BLaER1 (cell line): ENCODE measurements around the gene CDKL5.

ENCODE experiments used
- H3K27ac ChIP-seq: shearing (Covaris generic); formaldehyde crosslinking; 2 replicates; pipeline ENCODE4 v1.8.1; 2022
- H3K27me3 ChIP-seq: shearing (Covaris generic); formaldehyde crosslinking; 2 replicates; pipeline ENCODE4 v1.8.1; 2022
- H3K36me3 ChIP-seq: shearing (Covaris generic); formaldehyde crosslinking; 2 replicates; pipeline ENCODE4 v1.8.1; 2022
- H3K4me1 ChIP-seq: shearing (Covaris generic); formaldehyde crosslinking; 2 replicates; pipeline ENCODE4 v1.8.1; 2022
- H3K4me2 ChIP-seq: shearing (Covaris generic); formaldehyde crosslinking; 2 replicates; pipeline ENCODE4 v1.8.1; 2022
- H3K4me3 ChIP-seq: shearing (Covaris generic); formaldehyde crosslinking; 2 replicates; pipeline ENCODE4 v1.8.1; 2022
- H3K9ac ChIP-seq: shearing (Covaris generic); formaldehyde crosslinking; 2 replicates; pipeline ENCODE4 v1.8.1; 2022
- H3K9me3 ChIP-seq: shearing (Covaris generic); formaldehyde crosslinking; 2 replicates; pipeline ENCODE4 v1.8.1; 2022
- H4K20me1 ChIP-seq: shearing (Covaris generic); formaldehyde crosslinking; 2 replicates; pipeline ENCODE4 v1.8.1; 2022
- Cebpa-rat ChIP-seq: shearing (Covaris generic); IDR thresholded peaks from 2 replicates; pipeline ENCODE4 v1.8.1; 2022

Gene CDKL5

DNA sequence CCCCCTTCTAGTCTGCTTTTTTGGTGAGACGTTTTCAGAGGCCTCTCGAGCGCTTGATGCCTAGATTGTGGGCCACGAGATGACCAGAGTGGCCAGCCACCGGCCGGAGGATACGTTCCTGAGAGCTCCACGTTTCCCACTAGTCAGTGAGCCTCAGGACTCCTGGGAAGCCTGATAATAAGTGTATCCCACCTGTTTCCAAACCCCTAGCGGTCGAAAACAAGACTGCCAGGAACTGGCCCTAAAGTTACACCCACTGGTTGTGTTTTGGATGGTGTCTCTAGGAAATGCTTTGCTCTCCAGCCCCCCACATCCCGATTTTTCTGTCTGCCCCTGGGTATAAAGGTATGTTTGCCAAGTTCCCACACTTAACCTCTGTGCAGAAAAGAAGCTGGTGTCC is 251.1 kb downstream of the CDKL5 start:
- Histone ChIP-seq H3K4me2 (no peak overlapping the region), H3K36me3 (no peaks in the 10 kb centered on the region), H3K4me1 (no peaks in the 10 kb centered on the region), H4K20me1 (no peaks in the 10 kb centered on the region), H3K27me3 (peaks cover 13% of the 10 kb centered on the region), H3K4me3 (no peak overlapping the region), H3K9ac (no peak overlapping the region), H3K9me3 (no peaks in the 10 kb centered on the region), H3K27ac (no peak overlapping the region)
- TF ChIP-seq Cebpa-rat = no peak

DNA sequence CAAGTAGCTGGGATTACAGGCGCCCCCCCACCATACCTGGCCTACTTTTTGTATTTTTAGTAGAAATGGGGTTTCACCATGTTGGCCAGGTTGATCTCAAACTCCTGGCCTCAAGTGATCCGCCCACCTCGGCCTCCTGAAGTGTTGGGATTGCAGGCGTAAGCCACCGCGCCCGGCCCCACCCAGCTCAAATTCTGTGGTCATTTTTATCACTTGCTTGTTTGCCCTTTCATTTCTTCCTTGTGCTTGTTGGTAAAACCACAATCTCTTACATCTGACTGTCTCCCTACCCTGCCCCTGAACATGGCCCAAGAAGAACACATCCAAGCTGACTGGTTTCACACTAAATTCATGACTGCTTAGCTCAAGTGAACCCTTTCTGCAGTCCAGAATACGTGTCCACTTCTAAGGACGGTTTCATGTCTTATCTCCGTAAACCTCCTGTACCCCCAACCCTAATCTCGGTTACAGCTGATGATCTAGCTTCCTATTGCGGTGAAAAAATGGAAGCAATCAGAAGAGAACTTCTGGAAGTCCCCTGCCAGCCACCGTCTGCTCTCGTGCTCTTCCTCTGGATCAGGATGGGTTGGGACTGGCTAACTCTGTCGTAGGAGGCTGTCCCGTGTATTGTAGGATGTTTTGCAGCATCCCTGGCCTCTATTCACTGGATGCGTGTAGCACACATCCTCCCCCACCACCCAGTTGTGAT is 251.9 kb downstream of the CDKL5 start:
- Histone ChIP-seq H3K36me3 (no peaks in the 10 kb centered on the region), H3K27ac (no peak overlapping the region), H3K4me3 (no peak overlapping the region), H4K20me1 (no peaks in the 10 kb centered on the region), H3K9me3 (no peaks in the 10 kb centered on the region), H3K4me1 (no peaks in the 10 kb centered on the region), H3K4me2 (no peak overlapping the region), H3K9ac (no peak overlapping the region), H3K27me3 (peaks cover 13% of the 10 kb centered on the region)
- TF ChIP-seq Cebpa-rat = no peak

DNA sequence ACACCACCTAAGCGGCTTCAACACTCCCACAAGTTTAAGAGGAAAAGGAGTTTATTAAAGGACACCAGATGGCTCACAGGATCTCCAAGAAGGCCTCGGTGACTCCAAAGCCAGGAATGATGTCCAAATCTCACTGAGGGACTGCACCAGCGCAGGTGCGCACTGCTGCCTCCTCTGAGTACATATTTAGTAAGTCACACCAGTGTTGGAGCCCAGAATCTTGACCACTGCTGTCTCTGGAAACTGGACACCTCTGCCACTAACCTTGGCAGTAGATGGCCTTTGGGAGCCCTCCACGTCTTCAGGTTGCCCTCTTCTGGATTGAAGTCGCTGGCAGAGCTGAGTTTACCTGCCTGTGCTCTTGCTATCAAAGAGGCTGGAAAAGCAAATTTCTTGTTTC is 256.6 kb downstream of the CDKL5 start:
- Histone ChIP-seq H3K9ac (no peak overlapping the region), H3K4me3 (no peak overlapping the region), H3K27me3 (peaks cover 35% of the 10 kb centered on the region), H3K36me3 (no peaks in the 10 kb centered on the region), H3K9me3 (no peaks in the 10 kb centered on the region), H3K27ac (no peak overlapping the region), H4K20me1 (no peaks in the 10 kb centered on the region), H3K4me1 (no peaks in the 10 kb centered on the region), H3K4me2 (no peak overlapping the region)
- no peak for TF ChIP-seq Cebpa-rat

DNA sequence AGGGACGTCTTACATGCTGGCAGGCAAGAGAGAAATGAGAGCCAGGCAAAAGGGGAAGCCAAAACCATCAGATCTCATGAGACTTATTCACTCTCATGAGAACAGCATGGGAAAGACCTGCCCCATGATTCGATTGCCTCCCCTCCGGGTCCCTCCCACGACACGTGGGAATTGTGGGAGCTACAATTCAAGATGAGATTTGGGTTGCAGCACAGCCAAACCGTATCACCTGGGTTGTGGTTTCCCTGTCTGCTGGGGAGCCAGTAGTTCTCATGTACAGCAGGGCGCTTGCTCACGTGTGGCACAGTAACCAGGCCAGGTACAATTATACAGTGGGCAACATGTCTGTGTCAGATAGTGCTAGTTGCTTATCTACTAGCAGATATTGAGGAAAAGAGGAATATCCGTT is 257.6 kb downstream of the CDKL5 start:
- peaks cover 38% of the 10 kb centered on the region for H3K27me3 ChIP-seq
- no peak overlapping the region for H3K4me3 ChIP-seq
- no peaks in the 10 kb centered on the region for H4K20me1 ChIP-seq
- no peak for TF ChIP-seq Cebpa-rat
- H3K36me3 ChIP-seq = no peaks in the 10 kb centered on the region
- H3K9ac ChIP-seq = no peak overlapping the region
- no peak overlapping the region for H3K27ac ChIP-seq
- H3K4me1 ChIP-seq = no peaks in the 10 kb centered on the region
- H3K9me3 ChIP-seq = no peaks in the 10 kb centered on the region
- H3K4me2 ChIP-seq = no peak overlapping the region

DNA sequence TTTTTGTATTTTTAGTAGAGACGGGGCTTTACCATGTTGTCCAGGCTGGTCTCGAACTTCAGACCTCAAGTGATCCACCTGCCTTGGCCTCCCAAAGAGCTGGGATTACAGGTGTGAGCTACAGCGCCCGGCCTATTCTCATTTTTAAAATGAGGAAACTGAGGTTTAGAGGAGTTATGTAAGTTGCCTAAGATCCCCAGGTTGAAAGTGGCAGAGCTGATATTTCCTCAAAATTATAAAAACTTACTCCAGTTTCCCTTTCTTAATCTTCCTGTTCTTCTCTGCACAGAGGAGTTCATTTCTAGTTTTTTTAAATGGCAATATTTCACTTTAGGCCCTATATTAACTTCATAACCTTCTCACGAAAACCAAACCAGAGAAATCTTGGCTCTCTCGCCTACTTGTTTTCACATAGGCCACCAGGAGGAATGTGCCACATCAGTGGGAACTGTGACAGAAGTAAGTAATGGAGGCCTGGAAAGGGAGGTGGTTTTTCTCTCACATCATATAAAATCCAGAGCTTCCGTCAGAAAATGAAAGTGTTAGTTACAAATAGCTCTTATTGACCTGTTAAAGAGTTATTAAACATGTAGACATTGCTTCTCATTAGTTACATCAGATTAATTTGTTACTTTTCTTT is 262.6 kb downstream of the CDKL5 start:
- Histone ChIP-seq H3K27me3 (peaks cover 51% of the 10 kb centered on the region), H3K4me3 (no peak overlapping the region), H4K20me1 (no peaks in the 10 kb centered on the region), H3K27ac (no peak overlapping the region), H3K36me3 (no peaks in the 10 kb centered on the region), H3K9me3 (no peaks in the 10 kb centered on the region), H3K4me1 (no peaks in the 10 kb centered on the region), H3K4me2 (no peak overlapping the region), H3K9ac (no peak overlapping the region)
- no peak for TF ChIP-seq Cebpa-rat

DNA sequence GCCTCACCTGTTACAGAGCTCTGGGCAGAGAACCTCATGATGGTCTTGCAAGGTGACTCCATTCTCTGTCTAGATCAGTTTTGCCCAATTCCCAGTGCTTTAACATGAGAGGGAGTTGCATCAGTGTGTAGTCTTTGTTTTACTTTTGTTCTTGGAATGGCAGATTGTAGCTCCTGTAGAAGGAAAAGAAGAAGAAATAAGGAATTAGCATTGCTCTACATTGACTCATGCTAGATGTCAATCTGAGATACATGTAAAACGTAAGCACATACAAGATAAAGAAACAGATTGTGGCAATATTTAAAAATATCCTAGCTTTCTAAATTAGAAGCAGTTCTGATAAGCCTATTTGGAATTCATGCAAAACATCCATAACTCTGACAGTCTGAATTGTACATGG is 266.0 kb downstream of the CDKL5 start:
- no peak overlapping the region for H3K4me3 ChIP-seq
- no peak overlapping the region for H3K9ac ChIP-seq
- no peak overlapping the region for H3K27ac ChIP-seq
- no peaks in the 10 kb centered on the region for H3K4me1 ChIP-seq
- H3K36me3 ChIP-seq = no peaks in the 10 kb centered on the region
- peaks cover 7% of the 10 kb centered on the region for H3K9me3 ChIP-seq
- H4K20me1 ChIP-seq = no peaks in the 10 kb centered on the region
- peaks cover 67% of the 10 kb centered on the region for H3K27me3 ChIP-seq
- no peak for TF ChIP-seq Cebpa-rat
- no peak overlapping the region for H3K4me2 ChIP-seq

DNA sequence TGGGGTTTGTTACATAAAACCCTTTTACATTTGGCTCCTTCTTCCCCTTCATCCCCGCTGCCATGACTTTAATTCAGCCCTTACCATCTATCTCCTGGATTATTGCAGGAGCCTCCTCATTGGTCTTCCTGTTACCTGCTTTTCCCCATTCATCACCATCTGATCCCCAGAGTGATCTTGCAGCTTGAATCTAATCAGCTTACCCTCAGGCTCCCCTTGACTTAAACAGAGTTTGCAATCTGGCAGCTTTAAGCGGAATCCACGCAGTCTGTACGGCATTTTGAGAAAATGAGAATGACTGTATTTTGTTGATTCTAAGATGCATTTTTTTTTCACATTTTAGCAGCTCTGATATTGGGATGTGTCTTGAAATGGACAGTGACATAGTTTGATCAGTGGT is 267.1 kb downstream of the CDKL5 start:
- Histone ChIP-seq H3K27me3 (peaks cover 70% of the 10 kb centered on the region), H4K20me1 (no peaks in the 10 kb centered on the region), H3K4me1 (no peaks in the 10 kb centered on the region), H3K4me2 (no peak overlapping the region), H3K9me3 (peaks cover 7% of the 10 kb centered on the region), H3K9ac (no peak overlapping the region), H3K4me3 (no peak overlapping the region), H3K36me3 (no peaks in the 10 kb centered on the region), H3K27ac (no peak overlapping the region)
- no peak for TF ChIP-seq Cebpa-rat

DNA sequence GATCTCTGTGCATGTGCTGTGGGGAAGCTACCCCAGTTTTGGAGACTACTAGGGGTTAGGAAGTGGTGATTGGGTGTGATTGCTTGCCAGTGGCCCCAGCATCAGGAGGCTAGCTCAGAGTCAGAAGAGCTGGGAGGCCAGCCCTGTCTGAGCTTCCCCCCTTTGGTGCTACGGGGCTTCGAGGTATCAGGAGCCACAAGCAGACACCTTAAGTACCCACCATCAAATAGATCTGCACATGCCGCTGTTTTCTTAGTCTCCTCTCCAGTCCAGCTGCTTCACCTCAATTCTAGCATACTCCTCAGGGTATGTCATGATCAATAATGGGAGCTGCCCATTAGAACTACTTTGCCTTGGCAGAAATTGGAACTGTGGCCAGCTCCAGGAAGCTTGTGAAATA is 271.2 kb downstream of the CDKL5 start:
- TF ChIP-seq Cebpa-rat = no peak
- Histone ChIP-seq H3K4me3 (no peak overlapping the region), H3K27ac (no peak overlapping the region), H3K4me1 (no peaks in the 10 kb centered on the region), H3K9me3 (peaks cover 7% of the 10 kb centered on the region), H3K9ac (no peak overlapping the region), H3K27me3 (peaks cover 98% of the 10 kb centered on the region), H4K20me1 (no peaks in the 10 kb centered on the region), H3K36me3 (no peaks in the 10 kb centered on the region), H3K4me2 (no peak overlapping the region)

DNA sequence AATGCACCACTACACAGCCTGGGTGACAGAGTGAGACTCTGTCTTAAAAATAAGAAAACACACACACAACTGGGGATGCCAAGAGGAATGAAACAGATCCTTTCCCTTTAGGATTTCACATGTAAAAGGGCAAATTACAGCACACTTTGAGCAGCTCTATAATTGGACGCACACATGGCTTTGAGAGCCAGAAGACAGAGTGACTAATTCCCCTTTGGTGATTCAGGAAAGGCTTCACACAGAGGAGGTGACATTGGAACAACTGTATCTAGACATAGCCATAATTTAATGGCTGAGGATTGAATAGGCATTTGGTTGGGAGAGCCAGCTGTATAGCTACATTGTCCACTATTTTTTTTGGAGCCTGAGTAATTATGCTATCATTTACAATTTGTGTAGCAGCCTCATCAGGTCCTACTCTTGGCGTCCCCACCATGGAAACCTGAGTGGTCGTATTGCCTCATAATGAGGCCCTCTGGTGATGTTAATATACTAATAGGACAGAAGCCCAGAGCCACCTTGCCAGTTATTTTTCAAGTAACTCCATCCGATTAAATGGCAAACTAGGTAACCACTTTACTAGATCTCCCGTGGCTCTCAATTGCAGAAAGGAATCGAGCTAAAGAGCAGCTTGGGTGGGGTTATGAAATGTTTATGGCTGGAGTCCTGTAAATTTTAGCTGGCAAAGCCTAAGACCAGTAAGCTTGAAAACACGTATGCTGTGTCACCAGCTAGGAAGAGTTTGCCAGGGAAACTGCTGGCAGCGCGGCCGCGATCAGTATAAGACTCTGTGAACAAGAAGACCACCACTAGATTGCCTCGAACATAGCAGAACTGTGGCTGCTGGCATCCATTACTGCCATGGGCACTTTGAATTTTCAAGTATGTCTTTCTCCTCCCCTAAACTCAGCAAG is 273.6 kb downstream of the CDKL5 start:
- no peak overlapping the region for H3K4me3 ChIP-seq
- peaks cover 87% of the 10 kb centered on the region for H3K27me3 ChIP-seq
- H4K20me1 ChIP-seq = no peaks in the 10 kb centered on the region
- no peak for TF ChIP-seq Cebpa-rat
- H3K36me3 ChIP-seq = no peaks in the 10 kb centered on the region
- no peak overlapping the region for H3K9ac ChIP-seq
- no peaks in the 10 kb centered on the region for H3K4me1 ChIP-seq
- H3K9me3 ChIP-seq = peaks cover 7% of the 10 kb centered on the region
- H3K4me2 ChIP-seq = no peak overlapping the region
- H3K27ac ChIP-seq = no peak overlapping the region
